T-cell (primary cell): Measurements from ENCODE around the gene RNF224. TPM values are rescaled to one million over a fixed set of nuclear protein-coding genes. Genes with fewer than 3 reads are reported as not detected.

Experiments used
- ATAC-seq, 4 experiments: fragments of 200-7000 bp in 3 of 4; fragments of 150-1000 bp in 1 of 4; cut with Tn5 transposase; replicated peaks in 1 of 4; 1 replicate in 3 of 4; 2 replicates in 1 of 4; pipeline ENCODE4 v1.10.0; 2021; ENCODE audit warnings: moderate library complexity in 3 of 4, mild to moderate bottlenecking in 2 of 4, moderate number of reproducible peaks in 1 of 4
- CTCF ChIA-PET, 2 donors: fragments of 300-600 bp; sonication (Branson Sonifier 250); formaldehyde crosslinking; loops; one replicate each; lab custom pipeline; 2022; ENCODE audit warnings: antibody characterized with exemption in 2 of 2; lab: Charles Lee
- POLR2A ChIA-PET, 2 donors: fragments of 300-600 bp; sonication (Branson Sonifier 250); formaldehyde crosslinking; loops; one replicate each; lab custom pipeline; 2022; ENCODE audit warnings: antibody characterized with exemption in 2 of 2; lab: Charles Lee
- DNase-seq, 35 experiments: peaks; one replicate each; pipeline versions ENCODE4 v3.0.0 to v3.0.0-alpha.2; 2013 to 2023
- H3K27ac ChIP-seq: one replicate; pipeline ENCODE4 v1.5.1; 2013; ENCODE audit warnings: low read length
- H3K27me3 ChIP-seq, 2 experiments: replicated peaks in 1 of 2; 1 replicate in 1 of 2; 2 replicates in 1 of 2; pipeline versions ENCODE4 v1.6.1 to v1.7.0; 2013; ENCODE audit warnings: low read length in 1 of 2, mixed read lengths in 1 of 2; ENCODE audit not compliant: control insufficient read depth in 2 of 2, insufficient read depth in 2 of 2; ENCODE audit errors: extremely low read depth in 1 of 2
- H3K36me3 ChIP-seq, 2 donors: 1 replicate in 1 of 2; 2 replicates in 1 of 2; pipeline versions ENCODE4 v1.6.1 to v1.7.0; 2013; ENCODE audit warnings: low read length in 1 of 2; ENCODE audit not compliant: control insufficient read depth in 2 of 2, insufficient read depth in 1 of 2; ENCODE audit errors: extremely low read depth in 1 of 2
- H3K4me1 ChIP-seq, 2 experiments: 1 replicate in 1 of 2; 2 replicates in 1 of 2; pipeline versions ENCODE4 v1.6.1 to v1.7.0; 2013; ENCODE audit warnings: low read length in 2 of 2, mixed read lengths in 1 of 2; ENCODE audit not compliant: insufficient read depth in 2 of 2, control insufficient read depth in 1 of 2; ENCODE audit errors: extremely low read depth in 1 of 2
- H3K4me3 ChIP-seq, 2 donors: 1 replicate in 1 of 2; 2 replicates in 1 of 2; pipeline versions ENCODE4 v1.5.1 to v1.7.0; 2013; ENCODE audit warnings: mild to moderate bottlenecking in 2 of 2, low read length in 1 of 2, moderate library complexity in 1 of 2; ENCODE audit not compliant: control insufficient read depth in 1 of 2; ENCODE audit errors: extremely low read depth in 1 of 2
- H3K9me3 ChIP-seq: 2 replicates; pipeline ENCODE4 v1.7.0; 2013
- H3K27ac Mint-ChIP-seq, 2 donors: one replicate each; pipeline ENCODE4 v1.8.0; 2020 to 2021; ENCODE audit warnings: mild to moderate bottlenecking in 2 of 2, mixed read lengths in 2 of 2
- H3K27me3 Mint-ChIP-seq, 2 donors: one replicate each; pipeline ENCODE4 v1.8.0; 2021 to 2022; ENCODE audit warnings: mixed read lengths in 2 of 2
- H3K36me3 Mint-ChIP-seq: one replicate; pipeline ENCODE4 v1.8.0; 2021; ENCODE audit warnings: mixed read lengths
- H3K4me1 Mint-ChIP-seq, 3 donors: one replicate each; pipeline ENCODE4 v1.8.0; 2020 to 2022; ENCODE audit warnings: mixed read lengths in 3 of 3, mild to moderate bottlenecking in 1 of 3
- H3K4me3 Mint-ChIP-seq, 3 donors: one replicate each; pipeline ENCODE4 v1.8.0; 2020 to 2022; ENCODE audit warnings: mild to moderate bottlenecking in 3 of 3, mixed read lengths in 3 of 3, moderate library complexity in 3 of 3
- H3K9me3 Mint-ChIP-seq, 3 donors: one replicate each; pipeline ENCODE4 v1.8.0; 2020 to 2022; ENCODE audit warnings: mixed read lengths in 3 of 3
- WGBS: methylation state at CpG from one replicate; pipeline ENCODE4 v1.1.5; 2013; ENCODE audit warnings: missing lambda C conversion rate; ENCODE audit not compliant: insufficient coverage; 5-methylcytosine and 5-hydroxymethylcytosine counted together
- total RNA-seq, 35 experiments: library from RNA in 6 of 35; stranded (reverse) in 6 of 35; fragments of 120-200 nt in 1 of 35; gene quantifications; one replicate each; pipeline versions ENCODE4 v1.2.1 to v1.2.4 and lab custom pipeline; 2013 to 2026

The RNF224 gene
- total RNA-seq, 5 donors from 2014 or later (not counting 1 experiment from before 2014, with no cell fraction given): not detected

GRCh38 chr9:137194909-137195308 lies 32.4 kb upstream of the RNF224 start:
- H3K4me3 Mint-ChIP-seq: no peak overlapping the region
- POLR2A ChIA-PET: no interaction called here
- no peaks in the 10 kb centered on the region for H3K36me3 Mint-ChIP-seq
- DNase-seq (no peak), ATAC-seq (no peak)
- H3K36me3 ChIP-seq: peaks cover 5 to 10% of the 10 kb centered on the region in 2 donors
- no peak overlapping the region for H3K27ac Mint-ChIP-seq
- H3K27ac ChIP-seq: no peak overlapping the region
- peaks cover 0 to 17% (median 6%) of the 10 kb centered on the region in 3 donors for H3K4me1 Mint-ChIP-seq
- peaks cover 0 to 25% of the 10 kb centered on the region in 2 experiments for H3K4me1 ChIP-seq
- no peaks in the 10 kb centered on the region for H3K27me3 Mint-ChIP-seq
- H3K27me3 ChIP-seq: peaks cover 0 to 11% of the 10 kb centered on the region in 2 experiments
- H3K9me3 Mint-ChIP-seq: no peaks in the 10 kb centered on the region
- CTCF ChIA-PET: no interaction called here
- 83% methylated on average over 7 of the region's 10 CpGs for WGBS
- no peak overlapping the region for H3K4me3 ChIP-seq
- H3K9me3 ChIP-seq: no peaks in the 10 kb centered on the region

- Histone ChIP-seq H3K4me1 (peaks cover 0 to 18% of the 10 kb centered on the region in 2 experiments), H3K27me3 (peaks cover 0 to 11% of the 10 kb centered on the region in 2 experiments), H3K27ac (no peak overlapping the region), H3K9me3 (no peaks in the 10 kb centered on the region), H3K36me3 (peaks cover 2 to 4% of the 10 kb centered on the region in 2 donors), H3K4me3 (no peak overlapping the region)
- Mint-ChIP-seq H3K4me1 (peaks cover 0 to 13% (median 3%) of the 10 kb centered on the region in 3 donors), H3K9me3 (no peaks in the 10 kb centered on the region), H3K36me3 (no peaks in the 10 kb centered on the region), H3K27ac (no peak overlapping the region), H3K27me3 (no peaks in the 10 kb centered on the region), H3K4me3 (no peak overlapping the region)
- ChIA-PET POLR2A (no interaction called here), CTCF (no interaction called here)
- WGBS: 90% methylated on average over 21 of the region's 21 CpGs
- DNase-seq (no peak), ATAC-seq (no peak)
Measured at GRCh38 chr9:137195525-137196220, 31.6 kb upstream of the RNF224 start.

- Mint-ChIP-seq H3K27me3 (no peaks in the 10 kb centered on the region), H3K4me3 (peak overlapping the region; percentile 36 to 78 (median 45)), H3K9me3 (no peaks in the 10 kb centered on the region), H3K4me1 (peaks cover 6 to 29% (median 16%) of the 10 kb centered on the region in 3 donors), H3K36me3 (no peaks in the 10 kb centered on the region), H3K27ac (no peak overlapping the region)
- 92% methylated on average over 19 of the region's 19 CpGs for whole genome bisulfite sequencing
- Histone ChIP-seq H3K9me3 (no peaks in the 10 kb centered on the region), H3K27ac (no peak overlapping the region), H3K36me3 (peaks cover 0 to 2% of the 10 kb centered on the region in 2 donors), H3K27me3 (peaks cover 0 to 11% of the 10 kb centered on the region in 2 experiments), H3K4me3 (no peak overlapping the region), H3K4me1 (peaks cover 4 to 29% of the 10 kb centered on the region in 2 experiments)
- ATAC-seq: no peak
- ChIA-PET POLR2A (no interaction called here), CTCF (no interaction called here)
- no peak for DNase-seq
Measured at GRCh38 chr9:137198051-137198901, 29.0 kb upstream of the RNF224 start.

- H3K4me3 ChIP-seq: peak overlapping the region in 1 of 2 donors; percentile 11
- ChIA-PET POLR2A (no interaction called here), CTCF (no interaction called here)
- H3K4me1 ChIP-seq: peaks cover 5 to 35% of the 10 kb centered on the region in 2 experiments
- ATAC-seq (no peak), DNase-seq (no peak)
- peaks cover 8 to 33% (median 20%) of the 10 kb centered on the region in 3 donors for H3K4me1 Mint-ChIP-seq
- no peaks in the 10 kb centered on the region for H3K9me3 Mint-ChIP-seq
- peaks cover 0 to 11% of the 10 kb centered on the region in 2 experiments for H3K27me3 ChIP-seq
- H3K36me3 ChIP-seq: peaks cover 0 to 2% of the 10 kb centered on the region in 2 donors
- no peaks in the 10 kb centered on the region for H3K9me3 ChIP-seq
- WGBS: 93% methylated on average over 6 of the region's 11 CpGs
- peak overlapping the region in 2 of 3 donors; percentile 45 to 78 for H3K4me3 Mint-ChIP-seq
- H3K27ac Mint-ChIP-seq: no peak overlapping the region
- no peaks in the 10 kb centered on the region for H3K36me3 Mint-ChIP-seq
- H3K27ac ChIP-seq: no peak overlapping the region
- H3K27me3 Mint-ChIP-seq: no peaks in the 10 kb centered on the region
Measured at GRCh38 chr9:137198902-137199283, 28.4 kb upstream of the RNF224 start.

GRCh38 chr9:137199411-137200121 lies 27.7 kb upstream of the RNF224 start:
- CTCF ChIA-PET: no interaction called here
- peak overlapping the region; percentile 74 to 81 (median 78) for H3K4me3 Mint-ChIP-seq
- no peak for DNase-seq
- H3K9me3 Mint-ChIP-seq: no peaks in the 10 kb centered on the region
- POLR2A ChIA-PET: no interaction called here
- H3K27ac ChIP-seq: no peak overlapping the region
- 47% methylated on average over 42 of the region's 51 CpGs for WGBS
- no peak for ATAC-seq
- H3K4me1 Mint-ChIP-seq: peaks cover 15 to 40% (median 27%) of the 10 kb centered on the region in 3 donors
- peaks cover 12 to 42% of the 10 kb centered on the region in 2 experiments for H3K4me1 ChIP-seq
- H3K27me3 Mint-ChIP-seq: no peaks in the 10 kb centered on the region
- peaks cover 0 to 11% of the 10 kb centered on the region in 2 experiments for H3K27me3 ChIP-seq
- no peak overlapping the region for H3K27ac Mint-ChIP-seq
- no peaks in the 10 kb centered on the region for H3K9me3 ChIP-seq
- no peaks in the 10 kb centered on the region for H3K36me3 Mint-ChIP-seq
- H3K36me3 ChIP-seq: peaks cover 0 to 2% of the 10 kb centered on the region in 2 donors
- H3K4me3 ChIP-seq: no peak overlapping the region
